WTC11 (cell line): ENCODE measurements around the gene P3H3. TPM values are rescaled to one million over a fixed set of nuclear protein-coding genes. Genes with fewer than 3 reads are reported as not detected.

Experiments used
- ATAC-seq: fragments of 200-7000 bp; cut with Tn5 transposase; 2 replicates; pipeline ENCODE4 v1.10.0; 2021; ENCODE audit warnings: mild to moderate bottlenecking, moderate library complexity
- CTCF ChIA-PET: fragments of 300-600 bp; sonication (Branson Sonifier 250); formaldehyde crosslinking; loops from one replicate; lab custom pipeline; 2021; ENCODE audit warnings: antibody characterized with exemption; lab: Charles Lee
- POLR2A ChIA-PET: fragments of 350-600 bp; sonication (Branson Sonifier 250); formaldehyde crosslinking; loops from one replicate; lab custom pipeline; 2021; ENCODE audit warnings: antibody characterized with exemption; lab: Charles Lee
- DNase-seq: peaks from one replicate; pipeline ENCODE4 v3.0.0; 2021; ENCODE audit warnings: low spot score
- H3K27ac Mint-ChIP-seq: 2 replicates; pipeline ENCODE4 v1.8.0; 2021; ENCODE audit warnings: mixed read lengths
- H3K27me3 Mint-ChIP-seq: 2 replicates; pipeline ENCODE4 v1.8.0; 2021; ENCODE audit warnings: low read depth, mild to moderate bottlenecking, moderate library complexity, mixed read lengths
- H3K36me3 Mint-ChIP-seq: 2 replicates; pipeline ENCODE4 v1.8.0; 2021; ENCODE audit warnings: mixed read lengths
- H3K4me1 Mint-ChIP-seq: 2 replicates; pipeline ENCODE4 v1.8.0; 2022; ENCODE audit warnings: mixed read lengths
- H3K4me3 Mint-ChIP-seq: 2 replicates; pipeline ENCODE4 v1.8.0; 2021; ENCODE audit warnings: mild to moderate bottlenecking, moderate library complexity, mixed read lengths
- H3K9me3 Mint-ChIP-seq: 2 replicates; pipeline ENCODE4 v1.8.0; 2021; ENCODE audit warnings: mixed read lengths
- GRHL2 ChIP-seq: fragments of 250-450 bp; sonication (Bioruptor Pico); IDR thresholded peaks from 2 replicates; pipeline ENCODE4 v1.8.0; 2022; ENCODE audit warnings: mild to moderate bottlenecking, moderate library complexity; ENCODE audit not compliant: insufficient replicate concordance, severe bottlenecking
- GTF2I ChIP-seq: fragments of 250-450 bp; sonication (Bioruptor Pico); conservative IDR thresholded peaks from 2 replicates; pipeline ENCODE4 v1.4.0; 2021; ENCODE audit warnings: mild to moderate bottlenecking
- HMGA2 ChIP-seq: fragments of 250-450 bp; sonication (Bioruptor Pico); IDR thresholded peaks from 2 replicates; pipeline ENCODE4 v1.4.0; 2021; ENCODE audit warnings: mild to moderate bottlenecking, moderate library complexity
- JAZF1 ChIP-seq: fragments of 250-450 bp; sonication (Bioruptor Pico); IDR thresholded peaks from 2 replicates; pipeline ENCODE4 v1.9.0; 2021; ENCODE audit warnings: moderate library complexity, mild to moderate bottlenecking, inconsistent platforms
- OVOL2 ChIP-seq: fragments of 250-450 bp; sonication (Bioruptor Pico); IDR thresholded peaks from 2 replicates; pipeline ENCODE4 v1.9.0; 2021; ENCODE audit warnings: mild to moderate bottlenecking, borderline replicate concordance
- PRRX2 ChIP-seq: fragments of 250-450 bp; sonication (Bioruptor Pico); IDR thresholded peaks from 2 replicates; pipeline ENCODE4 v1.8.0; 2021; ENCODE audit warnings: mild to moderate bottlenecking
- TEAD4 ChIP-seq: sonication (generic); formaldehyde crosslinking; IDR thresholded peaks from 2 replicates; pipeline ENCODE4 v1.8.0; 2022; ENCODE audit warnings: mild to moderate bottlenecking, missing genetic modification reagents
- ZNF219 ChIP-seq: sonication (generic); formaldehyde crosslinking; IDR thresholded peaks from 2 replicates; pipeline ENCODE4 v1.8.0; 2023; ENCODE audit warnings: missing genetic modification reagents, mild to moderate bottlenecking, borderline replicate concordance
- ZNF232 ChIP-seq: sonication (generic); formaldehyde crosslinking; IDR thresholded peaks from 2 replicates; pipeline ENCODE4 v1.8.0; 2022; ENCODE audit warnings: mild to moderate bottlenecking, missing genetic modification reagents
- ZNF263 ChIP-seq: sonication (generic); formaldehyde crosslinking; IDR thresholded peaks from 2 replicates; pipeline ENCODE4 v1.8.1; 2022; ENCODE audit warnings: low read depth, mild to moderate bottlenecking, moderate library complexity, missing genetic modification reagents
- ZNF416 ChIP-seq: fragments of 250-450 bp; sonication (Bioruptor Pico); IDR thresholded peaks from 2 replicates; pipeline ENCODE4 v1.9.0; 2021; ENCODE audit warnings: mild to moderate bottlenecking, inconsistent platforms
- total RNA-seq: library from RNA; stranded (reverse); gene quantifications from 3 replicates; pipeline ENCODE4 v1.2.3, GENCODE V29; 2021
- TF ChIP-seq, protein P1 (sequence below): sonication (generic); formaldehyde crosslinking; IDR thresholded peaks from 2 replicates; pipeline ENCODE4 v1.8.0; 2023; ENCODE audit warnings: missing genetic modification reagents
- TF ChIP-seq, protein P2 (sequence below): sonication (generic); formaldehyde crosslinking; IDR thresholded peaks from 2 replicates; pipeline ENCODE4 v1.8.0; 2022; ENCODE audit warnings: missing genetic modification reagents
- TF ChIP-seq, protein P3 (sequence below): sonication (generic); formaldehyde crosslinking; IDR thresholded peaks from 2 replicates; pipeline ENCODE4 v1.8.1; 2022; ENCODE audit warnings: missing genetic modification reagents, borderline replicate concordance
- TF ChIP-seq, protein P4 (sequence below): sonication (generic); formaldehyde crosslinking; IDR thresholded peaks from 2 replicates; pipeline ENCODE4 v1.8.1; 2023; ENCODE audit warnings: mild to moderate bottlenecking, missing genetic modification reagents, moderate library complexity
- TF ChIP-seq, protein P5 (sequence below): sonication (generic); formaldehyde crosslinking; conservative IDR thresholded peaks from 2 replicates; pipeline ENCODE4 v1.8.1; 2022; ENCODE audit warnings: mild to moderate bottlenecking, missing genetic modification reagents
- TF ChIP-seq, protein P6 (sequence below): sonication (generic); formaldehyde crosslinking; IDR thresholded peaks from 2 replicates; pipeline ENCODE4 v1.8.1; 2023; ENCODE audit warnings: mild to moderate bottlenecking, missing genetic modification reagents, moderate library complexity

The P3H3 gene
- total RNA-seq, 1 experiment from 2014 or later: 50.7 TPM

DNA sequence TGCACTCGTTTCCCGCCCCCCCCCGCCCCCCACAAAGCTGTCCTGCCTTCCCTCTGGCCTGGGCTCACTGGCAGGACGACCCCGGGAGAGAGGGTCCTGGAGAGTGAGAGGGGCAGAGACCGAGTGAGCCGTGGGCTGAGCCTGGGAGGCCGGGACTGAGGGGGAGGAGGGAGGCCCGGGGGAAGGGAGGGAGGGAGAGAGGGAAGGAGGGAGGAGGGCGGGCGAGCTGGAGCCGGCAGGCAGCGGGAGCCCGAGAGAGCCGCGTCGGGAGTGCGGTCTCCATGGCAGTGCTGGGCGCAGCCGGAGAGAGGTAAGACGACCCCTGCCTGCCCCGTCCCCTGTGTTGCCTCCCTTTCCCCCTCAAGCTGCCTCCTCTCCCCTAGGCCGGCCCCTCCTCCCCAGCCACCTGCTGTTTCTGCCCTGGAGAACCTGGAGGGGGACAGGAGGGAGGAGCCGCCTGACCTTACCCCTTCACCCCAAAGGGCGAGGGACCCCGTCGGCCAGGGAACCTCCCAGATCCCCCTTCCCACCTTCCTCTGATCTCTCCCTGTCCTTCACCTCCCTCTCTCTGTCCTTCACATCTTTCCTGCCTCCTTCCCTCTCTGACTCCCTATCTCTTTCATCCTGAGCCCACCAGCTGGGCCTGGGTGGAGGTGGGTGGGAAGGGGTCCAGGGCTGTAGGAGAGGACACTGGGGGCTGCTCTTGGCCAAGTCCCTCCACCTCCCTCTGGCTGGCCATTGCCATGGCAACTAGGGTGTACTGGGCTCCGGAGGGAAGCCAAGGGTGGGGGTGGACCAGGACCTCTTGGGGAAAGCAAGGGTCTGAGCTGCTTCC is 6.4 kb upstream of the P3H3 start, which contains the start of gene GPR162:
Gene GPR162 (plus strand): TSS at position 231 of the 835 bp plus-strand sequence. CDS start 2,078 bp downstream, outside the sequence.
- Mint-ChIP-seq H3K27ac (peak within 1 kb of the TSS; percentile 94), H3K36me3 (peaks cover 5% of the 10 kb centered on the region; the same call in 1 of the 2 replicates), H3K27me3 (peaks cover 62% of the 10 kb centered on the region), H3K4me3 (peak within 1 kb of the TSS; percentile 78), H3K4me1 (peaks cover 71% of the 10 kb centered on the region), H3K9me3 (no peaks in the 10 kb centered on the region)
- ChIA-PET CTCF (interaction anchor here (0.6 to 6.4 kb wide), 14 partner anchors 9 to 201 kb away, joined by 3 to 112 read pairs (median 5); partner anchors contain the start of genes CDCA3, COPS7A, MLF2 and PTMS), POLR2A (interaction anchor here (0.7 to 2.6 kb wide), 10 partner anchors 10 to 98 kb away, joined by 3 to 14 read pairs (median 4); partner anchors contain the start of genes COPS7A, MLF2 and PTMS)
- no peak for TF ChIP-seq ZNF232 (CRISPR knock-in tag)
- TF ChIP-seq, protein P1, sequence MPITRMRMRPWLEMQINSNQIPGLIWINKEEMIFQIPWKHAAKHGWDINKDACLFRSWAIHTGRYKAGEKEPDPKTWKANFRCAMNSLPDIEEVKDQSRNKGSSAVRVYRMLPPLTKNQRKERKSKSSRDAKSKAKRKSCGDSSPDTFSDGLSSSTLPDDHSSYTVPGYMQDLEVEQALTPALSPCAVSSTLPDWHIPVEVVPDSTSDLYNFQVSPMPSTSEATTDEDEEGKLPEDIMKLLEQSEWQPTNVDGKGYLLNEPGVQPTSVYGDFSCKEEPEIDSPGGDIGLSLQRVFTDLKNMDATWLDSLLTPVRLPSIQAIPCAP (CRISPR knock-in tag): 0 out of 2 replicates have a peak, but pooled peaks have one; percentile 25
- TF ChIP-seq, protein P2, sequence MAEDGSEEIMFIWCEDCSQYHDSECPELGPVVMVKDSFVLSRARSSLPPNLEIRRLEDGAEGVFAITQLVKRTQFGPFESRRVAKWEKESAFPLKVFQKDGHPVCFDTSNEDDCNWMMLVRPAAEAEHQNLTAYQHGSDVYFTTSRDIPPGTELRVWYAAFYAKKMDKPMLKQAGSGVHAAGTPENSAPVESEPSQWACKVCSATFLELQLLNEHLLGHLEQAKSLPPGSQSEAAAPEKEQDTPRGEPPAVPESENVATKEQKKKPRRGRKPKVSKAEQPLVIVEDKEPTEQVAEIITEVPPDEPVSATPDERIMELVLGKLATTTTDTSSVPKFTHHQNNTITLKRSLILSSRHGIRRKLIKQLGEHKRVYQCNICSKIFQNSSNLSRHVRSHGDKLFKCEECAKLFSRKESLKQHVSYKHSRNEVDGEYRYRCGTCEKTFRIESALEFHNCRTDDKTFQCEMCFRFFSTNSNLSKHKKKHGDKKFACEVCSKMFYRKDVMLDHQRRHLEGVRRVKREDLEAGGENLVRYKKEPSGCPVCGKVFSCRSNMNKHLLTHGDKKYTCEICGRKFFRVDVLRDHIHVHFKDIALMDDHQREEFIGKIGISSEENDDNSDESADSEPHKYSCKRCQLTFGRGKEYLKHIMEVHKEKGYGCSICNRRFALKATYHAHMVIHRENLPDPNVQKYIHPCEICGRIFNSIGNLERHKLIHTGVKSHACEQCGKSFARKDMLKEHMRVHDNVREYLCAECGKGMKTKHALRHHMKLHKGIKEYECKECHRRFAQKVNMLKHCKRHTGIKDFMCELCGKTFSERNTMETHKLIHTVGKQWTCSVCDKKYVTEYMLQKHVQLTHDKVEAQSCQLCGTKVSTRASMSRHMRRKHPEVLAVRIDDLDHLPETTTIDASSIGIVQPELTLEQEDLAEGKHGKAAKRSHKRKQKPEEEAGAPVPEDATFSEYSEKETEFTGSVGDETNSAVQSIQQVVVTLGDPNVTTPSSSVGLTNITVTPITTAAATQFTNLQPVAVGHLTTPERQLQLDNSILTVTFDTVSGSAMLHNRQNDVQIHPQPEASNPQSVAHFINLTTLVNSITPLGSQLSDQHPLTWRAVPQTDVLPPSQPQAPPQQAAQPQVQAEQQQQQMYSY (CRISPR knock-in tag): no peak
- TF ChIP-seq ZNF416 (CRISPR knock-in tag): 0 out of 2 replicates have a peak, but pooled peaks have one; percentile 39
- ATAC-seq (peak; percentile 35), DNase-seq (peak; percentile 77)

DNA sequence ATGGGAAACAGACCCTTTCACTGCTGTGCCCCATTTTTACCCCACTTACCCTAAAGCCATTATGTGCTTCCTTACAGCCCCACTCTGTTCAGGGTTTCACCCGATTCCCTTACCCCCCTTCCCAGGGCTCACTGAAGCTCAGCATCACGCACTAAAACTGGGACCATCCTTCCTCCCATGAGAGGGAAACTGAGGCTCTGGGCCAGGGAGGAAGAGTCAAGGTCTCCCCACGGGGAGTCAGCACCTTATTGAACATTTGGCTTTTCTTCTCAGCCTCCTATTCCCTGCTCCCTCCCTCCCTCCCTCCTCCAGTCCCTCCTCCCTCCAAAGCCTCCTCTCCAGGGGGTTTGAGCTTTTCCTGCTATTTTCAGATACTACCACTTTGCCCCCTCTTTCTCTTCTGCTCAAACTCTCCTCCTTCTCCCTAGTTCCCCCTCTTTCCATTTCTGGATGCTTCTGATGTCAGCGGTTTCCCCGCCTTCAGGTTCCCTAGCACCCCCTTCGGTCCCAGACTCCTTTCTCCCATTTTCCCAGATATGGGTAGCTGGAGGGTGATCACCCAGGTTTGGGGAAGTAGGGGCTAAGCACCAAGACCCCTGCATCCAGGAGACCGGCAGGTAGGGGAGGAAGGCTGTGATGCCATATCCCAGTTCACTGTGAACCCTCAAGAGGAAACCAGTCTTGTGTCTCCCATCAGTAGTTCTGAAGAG is 5.6 kb upstream of the P3H3 start:
- CTCF ChIA-PET: interaction anchor here (0.6 to 6.4 kb wide), 10 partner anchors 12 to 202 kb away, joined by 3 to 112 read pairs (median 8); partner anchors contain the start of genes MLF2, PTMS and SPSB2
- POLR2A ChIA-PET: interaction anchor here (0.7 to 2.6 kb wide), 5 partner anchors 54 to 98 kb away, joined by 3 to 14 read pairs (median 8); partner anchors contain the start of genes COPS7A and PTMS
- no peak for DNase-seq
- Mint-ChIP-seq H3K27me3 (peaks cover 61% of the 10 kb centered on the region), H3K36me3 (peaks cover 5% of the 10 kb centered on the region; the same call in 1 of the 2 replicates), H3K27ac (no peak overlapping the region), H3K4me1 (peaks cover 78% of the 10 kb centered on the region), H3K4me3 (peak overlapping the region; percentile 78), H3K9me3 (no peaks in the 10 kb centered on the region)
- ATAC-seq: no peak
- TF ChIP-seq, protein P3, sequence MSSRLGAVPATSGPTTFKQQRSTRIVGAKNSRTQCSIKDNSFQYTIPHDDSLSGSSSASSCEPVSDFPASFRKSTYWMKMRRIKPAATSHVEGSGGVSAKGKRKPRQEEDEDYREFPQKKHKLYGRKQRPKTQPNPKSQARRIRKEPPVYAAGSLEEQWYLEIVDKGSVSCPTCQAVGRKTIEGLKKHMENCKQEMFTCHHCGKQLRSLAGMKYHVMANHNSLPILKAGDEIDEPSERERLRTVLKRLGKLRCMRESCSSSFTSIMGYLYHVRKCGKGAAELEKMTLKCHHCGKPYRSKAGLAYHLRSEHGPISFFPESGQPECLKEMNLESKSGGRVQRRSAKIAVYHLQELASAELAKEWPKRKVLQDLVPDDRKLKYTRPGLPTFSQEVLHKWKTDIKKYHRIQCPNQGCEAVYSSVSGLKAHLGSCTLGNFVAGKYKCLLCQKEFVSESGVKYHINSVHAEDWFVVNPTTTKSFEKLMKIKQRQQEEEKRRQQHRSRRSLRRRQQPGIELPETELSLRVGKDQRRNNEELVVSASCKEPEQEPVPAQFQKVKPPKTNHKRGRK (CRISPR knock-in tag): no peak
- peak; percentile 68 for TF ChIP-seq ZNF263

DNA sequence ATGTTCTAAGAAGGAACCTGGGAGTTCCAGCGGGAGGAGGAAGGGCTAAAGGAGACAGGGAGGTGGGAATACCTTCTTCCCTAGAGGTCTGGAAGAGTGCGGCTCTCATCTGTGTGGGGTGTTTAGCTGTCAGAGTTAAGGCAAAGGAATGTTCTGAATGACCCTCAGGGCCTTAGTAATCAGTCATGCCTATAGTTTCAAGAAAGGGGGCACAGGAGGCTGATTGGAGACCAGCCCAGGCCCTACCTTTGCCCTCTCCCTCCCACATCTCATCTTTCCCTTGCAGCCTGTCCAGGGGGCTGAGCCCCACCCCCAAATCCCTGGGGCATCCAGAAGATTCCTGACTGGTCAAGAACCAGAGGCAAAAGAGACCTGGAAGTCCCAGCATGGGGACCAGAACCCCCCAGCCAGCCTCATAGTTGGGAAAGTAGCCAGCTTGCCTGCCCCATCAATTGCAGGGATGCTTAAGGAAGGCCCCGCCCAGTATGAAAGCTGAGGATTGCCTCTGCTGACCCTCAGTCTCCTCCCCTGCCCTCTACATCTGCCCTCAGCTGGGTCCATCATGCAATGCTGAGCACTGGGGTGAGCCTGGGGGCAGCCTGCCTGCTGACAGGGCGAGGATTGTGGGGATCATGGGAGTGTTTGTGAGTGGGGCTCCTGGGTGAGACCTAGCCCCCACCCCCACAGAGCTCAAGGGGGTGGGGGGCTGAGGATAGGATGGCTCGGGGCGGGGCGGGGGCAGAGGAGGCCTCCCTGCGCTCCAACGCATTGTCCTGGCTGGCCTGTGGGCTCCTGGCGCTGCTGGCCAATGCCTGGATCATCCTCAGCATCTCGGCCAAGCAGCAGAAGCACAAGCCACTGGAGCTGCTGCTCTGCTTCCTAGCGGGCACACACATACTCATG is 4.8 kb upstream of the P3H3 start:
- Mint-ChIP-seq H3K4me1 (peaks cover 74% of the 10 kb centered on the region), H3K27me3 (peaks cover 58% of the 10 kb centered on the region), H3K27ac (no peak overlapping the region), H3K36me3 (peaks cover 5% of the 10 kb centered on the region; the same call in 1 of the 2 replicates), H3K4me3 (peak overlapping the region; percentile 78), H3K9me3 (no peaks in the 10 kb centered on the region)
- ChIA-PET CTCF (interaction anchor here (0.6 to 6.4 kb wide), 7 partner anchors 11 to 203 kb away, joined by 3 to 112 read pairs (median 5); partner anchors contain the start of genes MLF2 and SPSB2), POLR2A (interaction anchor here (0.6 to 1.6 kb wide), 3 partner anchors 34 to 70 kb away, joined by 3 to 9 read pairs (median 3); partner anchors contain the start of genes CD4, MLF2 and PTMS)
- ATAC-seq (no peak), DNase-seq (no peak)
- TF ChIP-seq ZNF219 (CRISPR knock-in tag): no peak
- TF ChIP-seq GRHL2 (CRISPR knock-in tag): no peak
- no peak for TF ChIP-seq JAZF1
- TF ChIP-seq, protein P4, sequence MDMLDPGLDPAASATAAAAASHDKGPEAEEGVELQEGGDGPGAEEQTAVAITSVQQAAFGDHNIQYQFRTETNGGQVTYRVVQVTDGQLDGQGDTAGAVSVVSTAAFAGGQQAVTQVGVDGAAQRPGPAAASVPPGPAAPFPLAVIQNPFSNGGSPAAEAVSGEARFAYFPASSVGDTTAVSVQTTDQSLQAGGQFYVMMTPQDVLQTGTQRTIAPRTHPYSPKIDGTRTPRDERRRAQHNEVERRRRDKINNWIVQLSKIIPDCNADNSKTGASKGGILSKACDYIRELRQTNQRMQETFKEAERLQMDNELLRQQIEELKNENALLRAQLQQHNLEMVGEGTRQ (CRISPR knock-in tag): no peak
- no peak for TF ChIP-seq HMGA2 (CRISPR knock-in tag)
- TF ChIP-seq, protein P5, sequence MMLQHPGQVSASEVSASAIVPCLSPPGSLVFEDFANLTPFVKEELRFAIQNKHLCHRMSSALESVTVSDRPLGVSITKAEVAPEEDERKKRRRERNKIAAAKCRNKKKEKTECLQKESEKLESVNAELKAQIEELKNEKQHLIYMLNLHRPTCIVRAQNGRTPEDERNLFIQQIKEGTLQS (CRISPR knock-in tag): no peak
- TF ChIP-seq, protein P6, sequence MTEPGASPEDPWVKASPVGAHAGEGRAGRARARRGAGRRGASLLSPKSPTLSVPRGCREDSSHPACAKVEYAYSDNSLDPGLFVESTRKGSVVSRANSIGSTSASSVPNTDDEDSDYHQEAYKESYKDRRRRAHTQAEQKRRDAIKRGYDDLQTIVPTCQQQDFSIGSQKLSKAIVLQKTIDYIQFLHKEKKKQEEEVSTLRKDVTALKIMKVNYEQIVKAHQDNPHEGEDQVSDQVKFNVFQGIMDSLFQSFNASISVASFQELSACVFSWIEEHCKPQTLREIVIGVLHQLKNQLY (CRISPR knock-in tag): no peak
- no peak for TF ChIP-seq PRRX2 (CRISPR knock-in tag)
- TF ChIP-seq OVOL2: no peak
- TF ChIP-seq GTF2I: no peak
- no peak for TF ChIP-seq ZNF232 (CRISPR knock-in tag)
- no peak for TF ChIP-seq TEAD4 (CRISPR knock-in tag)
